Measurements from ENCODE around the gene CTDP1. TPM values are rescaled to one million over a fixed set of nuclear protein-coding genes. Genes with fewer than 3 reads are reported as not detected.

Gene CTDP1
- total RNA-seq, 1 donor from 2014 or later: 23.3 TPM

DNA sequence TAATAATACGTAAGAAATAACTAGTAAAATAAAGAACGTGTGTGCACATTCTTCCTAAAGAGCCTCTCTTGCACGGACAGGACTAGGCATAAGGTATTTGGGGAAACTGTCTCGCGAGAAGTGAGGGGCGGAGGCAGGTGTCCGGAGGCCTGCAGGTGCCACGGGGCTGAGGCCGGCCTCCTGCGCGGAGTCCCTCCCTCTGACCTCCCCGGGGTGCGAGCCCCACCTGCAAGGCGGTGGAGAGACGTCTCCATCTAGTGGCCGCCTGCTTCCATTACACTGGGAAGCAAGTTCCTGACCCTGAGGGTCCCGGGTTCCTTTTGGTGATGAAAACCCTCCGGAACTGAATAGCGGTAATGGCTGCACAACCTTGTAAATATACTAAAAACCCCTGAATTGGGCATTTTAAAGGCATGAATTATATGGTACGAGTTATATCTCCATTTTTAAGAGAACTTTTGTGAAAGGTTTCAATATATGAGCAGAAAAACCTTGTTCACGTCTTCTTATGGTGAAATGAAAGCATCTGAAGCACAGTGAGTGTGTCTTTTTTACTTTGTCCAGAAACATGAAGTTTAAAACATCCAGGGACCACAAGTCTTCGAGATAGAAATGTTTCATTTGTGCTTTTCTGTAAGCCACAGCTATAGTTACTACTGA is 35.5 kb upstream of the CTDP1 start:
- no peak for TF ChIP-seq POLR2A (IDR thresholded peaks at IDR 0.05)
- TF ChIP-seq, protein P1, sequence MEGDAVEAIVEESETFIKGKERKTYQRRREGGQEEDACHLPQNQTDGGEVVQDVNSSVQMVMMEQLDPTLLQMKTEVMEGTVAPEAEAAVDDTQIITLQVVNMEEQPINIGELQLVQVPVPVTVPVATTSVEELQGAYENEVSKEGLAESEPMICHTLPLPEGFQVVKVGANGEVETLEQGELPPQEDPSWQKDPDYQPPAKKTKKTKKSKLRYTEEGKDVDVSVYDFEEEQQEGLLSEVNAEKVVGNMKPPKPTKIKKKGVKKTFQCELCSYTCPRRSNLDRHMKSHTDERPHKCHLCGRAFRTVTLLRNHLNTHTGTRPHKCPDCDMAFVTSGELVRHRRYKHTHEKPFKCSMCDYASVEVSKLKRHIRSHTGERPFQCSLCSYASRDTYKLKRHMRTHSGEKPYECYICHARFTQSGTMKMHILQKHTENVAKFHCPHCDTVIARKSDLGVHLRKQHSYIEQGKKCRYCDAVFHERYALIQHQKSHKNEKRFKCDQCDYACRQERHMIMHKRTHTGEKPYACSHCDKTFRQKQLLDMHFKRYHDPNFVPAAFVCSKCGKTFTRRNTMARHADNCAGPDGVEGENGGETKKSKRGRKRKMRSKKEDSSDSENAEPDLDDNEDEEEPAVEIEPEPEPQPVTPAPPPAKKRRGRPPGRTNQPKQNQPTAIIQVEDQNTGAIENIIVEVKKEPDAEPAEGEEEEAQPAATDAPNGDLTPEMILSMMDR (IDR thresholded peaks at IDR 0.05): peak; percentile 79 to 97 (median 94)
- no peaks in the 10 kb centered on the region for H3K36me3 ChIP-seq
- H3K27ac ChIP-seq: no peak overlapping the region
- intact Hi-C loops (cut with DNase I): loop anchor here (2.0 kb wide), 1 partner anchor 265 kb away; no protein-coding TSS in a partner anchor
- no peaks in the 10 kb centered on the region for H3K27me3 ChIP-seq
- H3K4me1 ChIP-seq: peaks cover 2% of the 10 kb centered on the region
- H3K9me3 ChIP-seq: no peaks in the 10 kb centered on the region
- DNase-seq (ENCODE audit: extremely low spot score in 2 of 2): no peak
- no peak overlapping the region for H3K4me3 ChIP-seq

DNA sequence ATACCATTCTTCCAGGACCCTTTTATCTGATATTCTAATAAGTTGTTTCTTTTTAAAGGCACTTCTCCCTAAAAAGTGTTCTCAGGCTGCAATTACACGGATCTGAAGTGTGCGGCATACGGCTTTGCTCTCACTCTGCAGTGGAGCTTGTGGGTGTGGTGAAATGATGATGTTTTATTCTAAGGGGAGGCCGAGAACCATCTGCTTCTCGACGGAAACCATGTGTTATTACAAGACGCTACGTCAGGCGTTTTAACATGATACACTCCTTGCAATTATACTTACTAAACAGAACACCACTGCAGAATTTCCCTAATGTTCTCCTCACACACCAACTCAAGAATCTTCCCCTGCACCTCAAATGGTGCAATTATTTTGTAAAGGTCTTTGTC is 34.9 kb upstream of the CTDP1 start:
- DNase-seq (ENCODE audit: extremely low spot score in 2 of 2): no peak
- intact Hi-C loops (cut with DNase I): loop anchor here (2.0 kb wide), 1 partner anchor 266 kb away; no protein-coding TSS in a partner anchor
- Histone ChIP-seq H3K4me3 (no peak overlapping the region), H3K9me3 (no peaks in the 10 kb centered on the region), H3K4me1 (no peaks in the 10 kb centered on the region), H3K27ac (no peak overlapping the region), H3K27me3 (no peaks in the 10 kb centered on the region), H3K36me3 (no peaks in the 10 kb centered on the region)
- TF ChIP-seq, protein P1 (IDR thresholded peaks at IDR 0.05): no peak
- TF ChIP-seq POLR2A (IDR thresholded peaks at IDR 0.05) (no peak), POLR2AphosphoS5 (IDR thresholded peaks at IDR 0.05; ENCODE audit: insufficient read depth in 1 of 2, low read depth in 1 of 2) (no peak)

DNA sequence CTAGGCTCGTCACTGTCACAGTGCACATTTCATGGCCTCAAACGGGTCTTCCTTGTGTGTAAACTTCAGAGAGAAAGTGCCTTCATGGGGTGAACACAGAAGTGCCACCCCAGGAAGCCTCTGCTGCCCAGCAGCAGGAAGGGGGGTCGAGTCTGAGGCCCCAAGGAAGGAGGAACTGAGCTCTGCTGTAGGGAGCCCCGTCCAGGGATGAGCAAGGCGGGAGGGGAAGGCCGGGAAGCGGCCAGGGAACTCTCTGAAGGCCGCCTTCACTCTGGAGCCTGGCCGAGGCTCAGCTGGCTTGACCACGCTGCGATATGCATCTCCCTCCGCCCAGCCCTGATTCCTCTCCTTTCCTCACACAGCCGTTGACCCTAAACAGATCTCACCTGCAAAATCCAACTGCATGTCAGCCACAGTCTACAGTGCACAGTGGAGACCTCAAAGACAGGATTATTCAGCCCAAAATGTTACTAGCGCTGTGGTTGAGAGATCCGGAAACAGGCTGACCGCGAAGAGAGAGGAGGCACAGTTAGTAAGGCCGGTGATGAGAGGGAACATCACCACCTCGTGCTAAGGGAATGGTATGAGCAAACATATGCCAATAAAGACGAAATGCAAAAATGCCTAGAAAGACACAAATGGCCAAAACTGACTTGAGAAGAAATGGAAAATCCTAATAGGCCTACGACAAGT is 34.2 kb upstream of the CTDP1 start:
- TF ChIP-seq POLR2AphosphoS5 (IDR thresholded peaks at IDR 0.05; ENCODE audit: insufficient read depth in 1 of 2, low read depth in 1 of 2) (no peak), POLR2A (IDR thresholded peaks at IDR 0.05) (no peak)
- TF ChIP-seq, protein P1 (IDR thresholded peaks at IDR 0.05): no peak
- Histone ChIP-seq H3K4me3 (no peak overlapping the region), H3K27me3 (no peaks in the 10 kb centered on the region), H3K4me1 (no peaks in the 10 kb centered on the region), H3K27ac (no peak overlapping the region), H3K36me3 (no peaks in the 10 kb centered on the region), H3K9me3 (no peaks in the 10 kb centered on the region)
- intact Hi-C loops (cut with DNase I): loop anchor here (2.0 kb wide), 1 partner anchor 267 kb away; no protein-coding TSS in a partner anchor
- DNase-seq (ENCODE audit: extremely low spot score in 2 of 2): no peak

DNA sequence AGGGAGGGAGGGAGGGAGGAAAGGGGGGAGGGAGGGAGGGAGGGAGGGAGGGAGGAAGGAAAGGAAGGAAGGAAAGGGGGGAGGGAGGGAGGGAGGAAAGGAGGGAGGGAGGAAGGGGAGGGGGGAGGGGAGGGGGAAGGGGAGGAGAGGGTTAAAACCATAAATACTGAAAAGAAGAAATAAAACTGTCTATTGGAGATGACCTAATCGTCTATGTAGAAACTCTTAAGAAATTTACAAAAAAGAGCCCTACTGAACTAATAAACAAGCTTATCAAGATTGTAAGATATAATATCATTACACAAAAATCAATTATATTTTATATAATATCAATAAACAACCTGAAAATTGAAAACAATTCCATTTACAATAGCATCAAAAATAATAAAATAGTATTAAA is 32.3 kb upstream of the CTDP1 start:
- intact Hi-C loops (cut with DNase I): no loop called here
- H3K36me3 ChIP-seq: no peaks in the 10 kb centered on the region
- H3K27ac ChIP-seq: no peak overlapping the region
- no peaks in the 10 kb centered on the region for H3K4me1 ChIP-seq
- DNase-seq (ENCODE audit: extremely low spot score in 2 of 2): no peak
- H3K27me3 ChIP-seq: no peaks in the 10 kb centered on the region
- no peaks in the 10 kb centered on the region for H3K9me3 ChIP-seq
- TF ChIP-seq POLR2A (IDR thresholded peaks at IDR 0.05) (no peak), POLR2AphosphoS5 (IDR thresholded peaks at IDR 0.05; ENCODE audit: insufficient read depth in 1 of 2, low read depth in 1 of 2) (no peak)
- TF ChIP-seq, protein P1 (IDR thresholded peaks at IDR 0.05): no peak
- H3K4me3 ChIP-seq: no peak overlapping the region

DNA sequence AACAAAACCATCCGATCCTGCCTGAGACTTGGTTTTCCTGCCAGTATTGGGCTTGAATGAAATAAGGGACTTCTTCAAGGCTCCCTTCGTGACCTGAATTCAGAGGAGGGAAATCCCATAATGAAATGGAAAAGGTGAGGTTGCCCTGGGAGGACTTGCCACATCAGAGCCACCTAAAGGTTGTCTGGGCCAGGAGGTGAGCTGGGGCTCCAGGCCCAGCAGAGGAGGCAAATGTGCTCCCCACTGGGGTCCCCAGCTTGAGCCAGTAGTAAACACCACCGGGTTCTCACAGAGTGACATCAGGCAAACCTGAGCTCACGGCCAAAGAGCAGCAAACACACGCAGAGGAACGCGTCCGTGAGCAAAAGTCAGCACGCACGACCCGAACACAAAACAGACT is 28.6 kb upstream of the CTDP1 start:
- no peaks in the 10 kb centered on the region for H3K9me3 ChIP-seq
- no peaks in the 10 kb centered on the region for H3K36me3 ChIP-seq
- intact Hi-C loops (cut with DNase I): no loop called here
- H3K27ac ChIP-seq: no peak overlapping the region
- H3K4me1 ChIP-seq: no peaks in the 10 kb centered on the region
- DNase-seq (ENCODE audit: extremely low spot score in 2 of 2): no peak
- no peaks in the 10 kb centered on the region for H3K27me3 ChIP-seq
- no peak overlapping the region for H3K4me3 ChIP-seq
- TF ChIP-seq, protein P1 (IDR thresholded peaks at IDR 0.05): no peak
- TF ChIP-seq POLR2A (IDR thresholded peaks at IDR 0.05) (no peak), POLR2AphosphoS5 (IDR thresholded peaks at IDR 0.05; ENCODE audit: insufficient read depth in 1 of 2, low read depth in 1 of 2) (no peak)
